ENCODE results near the gene SNX27.

- TF ChIP-seq CTCF (IDR thresholded peaks at IDR 0.05) (no peak), POLR2A (IDR thresholded peaks at IDR 0.05) (no peak)
Observed at GRCh38 chr1:151639466-151639865, 27.6 kb downstream of the SNX27 start.

All from right lobe of liver (tissue), 4 donors.